HEK293 (cell line): ENCODE results near the gene NXT1.

Experiments used
- ATF2 ChIP-seq: fragments of 450-650 bp; formaldehyde crosslinking; IDR thresholded peaks from 2 replicates; pipeline ENCODE4 v1.5.1; 2016; ENCODE audit warnings: missing biosample characterization, missing genetic modification characterization, low read depth
- GLIS1 ChIP-seq: fragments of 450-650 bp; formaldehyde crosslinking; IDR thresholded peaks from 2 replicates; pipeline ENCODE4 v1.5.1; 2016; ENCODE audit warnings: missing biosample characterization, missing genetic modification characterization
- PATZ1 ChIP-seq: fragments of 450-650 bp; formaldehyde crosslinking; IDR thresholded peaks from 2 replicates; pipeline ENCODE4 v1.5.1; 2016; ENCODE audit warnings: missing biosample characterization, missing genetic modification characterization
- PBX3 ChIP-seq: sonication (generic); formaldehyde crosslinking; IDR thresholded peaks from 2 replicates; pipeline ENCODE4 v1.8.1; 2022; ENCODE audit warnings: mild to moderate bottlenecking, moderate library complexity, missing genetic modification reagents
- PRDM1 ChIP-seq: fragments of 450-650 bp; formaldehyde crosslinking; IDR thresholded peaks from 2 replicates; pipeline ENCODE4; 2016; ENCODE audit warnings: missing biosample characterization, missing genetic modification characterization
- SCRT1 ChIP-seq: fragments of 450-650 bp; formaldehyde crosslinking; IDR thresholded peaks from 2 replicates; pipeline ENCODE4 v1.5.1; 2016; ENCODE audit warnings: missing biosample characterization, missing genetic modification characterization, borderline replicate concordance
- SP7 ChIP-seq: fragments of 450-650 bp; formaldehyde crosslinking; IDR thresholded peaks from 2 replicates; pipeline ENCODE4 v1.5.1; 2016; ENCODE audit warnings: missing biosample characterization, missing genetic modification characterization
- TCF7L2 ChIP-seq: IDR thresholded peaks from 2 replicates; pipeline ENCODE4 v1.6.1; 2011; ENCODE audit warnings: low read depth, mild to moderate bottlenecking, inconsistent platforms, low read length, moderate library complexity, borderline replicate concordance
- WT1 ChIP-seq: fragments of 450-650 bp; formaldehyde crosslinking; IDR thresholded peaks from 2 replicates; pipeline ENCODE4 v1.5.1; 2016; ENCODE audit warnings: missing biosample characterization, missing genetic modification characterization
- ZBTB11 ChIP-seq: fragments of 450-650 bp; formaldehyde crosslinking; conservative IDR thresholded peaks from 2 replicates; pipeline ENCODE4 v1.5.1; 2016; ENCODE audit warnings: low read depth, missing biosample characterization, missing genetic modification characterization
- ZBTB49 ChIP-seq: fragments of 450-650 bp; formaldehyde crosslinking; IDR thresholded peaks from 2 replicates; pipeline ENCODE4 v1.5.1; 2016; ENCODE audit warnings: missing biosample characterization, missing genetic modification characterization, low read depth
- ZFP3 ChIP-seq: fragments of 450-650 bp; formaldehyde crosslinking; IDR thresholded peaks from 2 replicates; pipeline ENCODE4 v1.5.1; 2016; ENCODE audit warnings: low read depth, missing biosample characterization, missing genetic modification characterization
- ZNF121 ChIP-seq: fragments of 450-650 bp; formaldehyde crosslinking; IDR thresholded peaks from 2 replicates; pipeline ENCODE4 v1.5.1; 2016; ENCODE audit warnings: missing biosample characterization, missing genetic modification characterization
- ZNF19 ChIP-seq: fragments of 450-650 bp; formaldehyde crosslinking; IDR thresholded peaks from 2 replicates; pipeline ENCODE4; 2016; ENCODE audit warnings: missing biosample characterization, missing genetic modification characterization, low read depth
- ZNF211 ChIP-seq: fragments of 450-650 bp; formaldehyde crosslinking; IDR thresholded peaks from 2 replicates; pipeline ENCODE4 v1.5.1; 2016; ENCODE audit warnings: low read depth, missing biosample characterization, missing genetic modification characterization
- ZNF214 ChIP-seq: fragments of 450-650 bp; formaldehyde crosslinking; IDR thresholded peaks from 2 replicates; pipeline ENCODE4 v1.5.1; 2017; ENCODE audit warnings: missing biosample characterization, mild to moderate bottlenecking, missing genetic modification characterization, borderline replicate concordance
- ZNF266 ChIP-seq: fragments of 450-650 bp; formaldehyde crosslinking; IDR thresholded peaks from 2 replicates; pipeline ENCODE4 v1.5.1; 2016; ENCODE audit warnings: missing biosample characterization, missing genetic modification characterization, low read depth
- ZNF354C ChIP-seq: fragments of 450-650 bp; formaldehyde crosslinking; IDR thresholded peaks from 2 replicates; pipeline ENCODE4 v1.5.1; 2016; ENCODE audit warnings: missing biosample characterization, missing genetic modification characterization, low read depth, borderline replicate concordance
- ZNF362 ChIP-seq: fragments of 450-650 bp; formaldehyde crosslinking; IDR thresholded peaks from 2 replicates; pipeline ENCODE4 v1.5.1; 2016; ENCODE audit warnings: missing biosample characterization, missing genetic modification characterization
- ZNF544 ChIP-seq: fragments of 450-650 bp; formaldehyde crosslinking; IDR thresholded peaks from 2 replicates; pipeline ENCODE4 v1.5.0; 2017; ENCODE audit warnings: missing biosample characterization, missing genetic modification characterization
- ZNF596 ChIP-seq: fragments of 450-650 bp; IDR thresholded peaks from 2 replicates; pipeline ENCODE4 v1.5.0; 2018; ENCODE audit warnings: missing biosample characterization, mild to moderate bottlenecking, missing genetic modification characterization, moderate library complexity
- ZNF600 ChIP-seq: fragments of 450-650 bp; formaldehyde crosslinking; IDR thresholded peaks from 2 replicates; pipeline ENCODE4 v1.5.1; 2016; ENCODE audit warnings: missing biosample characterization, missing genetic modification characterization
- ZNF623 ChIP-seq: fragments of 450-650 bp; formaldehyde crosslinking; IDR thresholded peaks from 2 replicates; pipeline ENCODE4 v1.5.1; 2016; ENCODE audit warnings: missing biosample characterization, missing genetic modification characterization
- ZNF654 ChIP-seq: fragments of 450-650 bp; formaldehyde crosslinking; IDR thresholded peaks from 2 replicates; pipeline ENCODE4 v1.5.1; 2016; ENCODE audit warnings: low read depth, missing biosample characterization, missing genetic modification characterization
- ZNF664 ChIP-seq: fragments of 450-650 bp; formaldehyde crosslinking; IDR thresholded peaks from 2 replicates; pipeline ENCODE4 v1.5.1; 2016; ENCODE audit warnings: missing biosample characterization, missing genetic modification characterization
- ZNF76 ChIP-seq: fragments of 450-650 bp; formaldehyde crosslinking; IDR thresholded peaks from 2 replicates; pipeline ENCODE4; 2016; ENCODE audit warnings: low read depth, missing biosample characterization, missing genetic modification characterization, borderline replicate concordance
- ZNF837 ChIP-seq: fragments of 450-650 bp; formaldehyde crosslinking; IDR thresholded peaks from 2 replicates; pipeline ENCODE4 v1.5.1; 2016; ENCODE audit warnings: missing biosample characterization, missing genetic modification characterization
- ZNF843 ChIP-seq: fragments of 450-650 bp; formaldehyde crosslinking; IDR thresholded peaks from 2 replicates; pipeline ENCODE4 v1.5.1; 2016; ENCODE audit warnings: missing biosample characterization, missing genetic modification characterization

The NXT1 gene

GRCh38 chr20:23350196-23350903 is at the start of gene NXT1 (continued):
- no peak for TF ChIP-seq ZNF266
- TF ChIP-seq ZBTB11 (tag by site-specific recombination) = peak; percentile 90
- no peak for TF ChIP-seq ZNF121
- 0 out of 2 replicates have a peak, but pooled peaks have one; percentile 32 for TF ChIP-seq PRDM1 (tag by site-specific recombination)
- no peak for TF ChIP-seq ZFP3 (tag by site-specific recombination)
- no peak for TF ChIP-seq ZNF623 (tag by site-specific recombination)
- TF ChIP-seq ZNF600 (tag by site-specific recombination) = no peak
- TF ChIP-seq ZNF843 (tag by site-specific recombination) = no peak
- TF ChIP-seq ZNF596 (tag by site-specific recombination) = no peak
- peak; percentile 71 for TF ChIP-seq SP7
- TF ChIP-seq PATZ1 (tag by site-specific recombination) = no peak
- no peak for TF ChIP-seq ZNF654
- no peak for TF ChIP-seq ZNF19 (tag by site-specific recombination)
- peak; percentile 89; the same call in 1 of the 2 replicates for TF ChIP-seq PBX3 (CRISPR knock-in tag)
- TF ChIP-seq ZNF837 = no peak
- no peak for TF ChIP-seq ZBTB49 (tag by site-specific recombination)
- TF ChIP-seq ZNF354C (tag by site-specific recombination) = no peak
- no peak for TF ChIP-seq ZNF664 (tag by site-specific recombination)
- TF ChIP-seq ZNF362 (tag by site-specific recombination) = peak; percentile 94
- TF ChIP-seq ZNF544 (tag by site-specific recombination) = no peak
- TF ChIP-seq TCF7L2 = no peak
- peak; percentile 8; the same call in 1 of the 2 replicates for TF ChIP-seq WT1 (tag by site-specific recombination)
- no peak for TF ChIP-seq ZNF214 (tag by site-specific recombination)
- peak; percentile 91 for TF ChIP-seq ZNF76 (tag by site-specific recombination)
- TF ChIP-seq SCRT1 (tag by site-specific recombination) = 0 out of 2 replicates have a peak, but pooled peaks have one; percentile 15
- no peak for TF ChIP-seq ZNF211 (tag by site-specific recombination)
- TF ChIP-seq GLIS1 (tag by site-specific recombination) = no peak
- peak; percentile 23; the same call in 1 of the 2 replicates for TF ChIP-seq ATF2 (tag by site-specific recombination)
